Measurements from ENCODE around the gene GNAQ. TPM values are rescaled to one million over a fixed set of nuclear protein-coding genes. Genes with fewer than 3 reads are reported as not detected.
A peak's percentile ranks its signal among the peaks of the same experiment; 100 is the strongest.

Gene GNAQ
- total and polyA plus RNA-seq, 2 of the 4 experiments (the other 2 are of a cell fraction): 23.1 to 50.7 TPM

DNA sequence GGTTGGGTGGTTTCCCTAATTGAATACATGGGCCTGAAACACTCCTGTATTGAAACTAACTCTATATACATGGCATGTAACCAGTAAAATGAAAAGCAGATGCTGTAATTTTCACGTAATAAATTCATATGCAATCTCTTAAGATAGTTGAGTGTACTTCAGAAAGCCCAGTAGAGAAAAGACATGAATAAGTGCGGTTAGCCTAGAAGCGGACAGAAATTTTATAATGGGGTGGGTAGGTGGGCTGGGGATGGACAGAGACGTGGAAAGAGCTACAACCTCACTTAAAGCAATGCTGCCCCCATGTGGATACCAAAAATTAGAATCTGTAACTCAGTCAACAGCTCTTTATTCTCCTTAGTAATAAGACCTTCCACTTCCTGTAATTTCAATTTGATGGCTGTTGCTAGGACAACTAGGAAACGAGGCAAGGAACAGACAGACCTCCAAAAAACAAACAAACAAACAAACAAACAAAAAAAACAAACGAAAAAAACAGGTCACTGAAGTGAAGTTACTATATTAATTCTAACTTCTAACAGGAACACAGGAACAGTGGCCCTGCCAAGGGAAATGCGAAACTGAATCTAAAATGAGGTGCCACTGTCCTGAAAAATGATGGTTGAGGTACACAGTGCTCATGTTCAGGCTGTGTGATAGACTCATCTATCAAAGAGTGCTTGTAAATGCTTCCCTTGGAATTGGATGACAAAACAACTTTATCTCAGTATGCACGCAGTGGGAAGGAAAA lies 280.1 kb downstream of the GNAQ start:
- WGBS, 2 experiments (ENCODE audit: extremely low coverage in 2 of 2, insufficient read length in 1 of 2): no CpG with 5 or more reads among the region's 8 CpGs
- Histone ChIP-seq H4K8ac (ENCODE audit: low read depth in 2 of 2, low read length in 2 of 2) (peak overlapping the region in 1 of 2 experiments; percentile 14; a peak in 1 of 4 replicates), H3K14ac (replicated peaks; ENCODE audit: low read depth, low read length) (no peak overlapping the region), H3K4ac (ENCODE audit: low read depth, low read length) (peak overlapping the region; percentile 8; the same call in 1 of the 2 replicates), H4K91ac (ENCODE audit: insufficient read depth, low read depth, low read length) (no peak overlapping the region), H2BK15ac (ENCODE audit: low read depth, low read length) (no peak overlapping the region), H4K5ac (ENCODE audit: low read depth, low read length) (peak overlapping the region; percentile 52; the same call in 1 of the 2 replicates), H3K9me1 (ENCODE audit: insufficient read depth, low read length) (no peaks in the 10 kb centered on the region; the same call in none of the 2 replicates), H2BK20ac (ENCODE audit: low read depth, low read length) (peak overlapping the region; percentile 13; the same call in 1 of the 2 replicates), H3K27me3 (ENCODE audit: control insufficient read depth, insufficient read depth, low read length) (no peaks in the 10 kb centered on the region), H4K20me1 (ENCODE audit: insufficient read depth, low read length) (peaks cover 4% of the 10 kb centered on the region; the same call in 1 of the 2 replicates), H3K9ac (ENCODE audit: low read depth, low read length) (no peak overlapping the region; the same call in 1 of the 2 replicates), H3K23ac (ENCODE audit: low read depth, low read length) (peak overlapping the region; percentile 10; the same call in 1 of the 2 replicates), H3K27ac (ENCODE audit: insufficient read depth, low read length) (no peak overlapping the region), H3K79me1 (ENCODE audit: low read depth in 1 of 2, low read length in 2 of 2) (peaks cover 4 to 8% of the 10 kb centered on the region in 2 experiments; a peak in 3 of 4 replicates), H3K36me3 (ENCODE audit: control insufficient read depth, insufficient read depth, low read length) (peaks cover 6% of the 10 kb centered on the region; the same call in 1 of the 2 replicates), H3K4me3 (ENCODE audit: insufficient read depth, low read depth, low read length) (no peak overlapping the region), H2BK120ac (ENCODE audit: low read depth, low read length) (no peak overlapping the region), H3K56ac (ENCODE audit: extremely low read depth, insufficient read depth, low read length) (no peak overlapping the region), H3K4me1 (ENCODE audit: control insufficient read depth, insufficient read depth, low read length) (peaks cover 5% of the 10 kb centered on the region; the same call in 1 of the 2 replicates), H2AK9ac (replicated peaks; ENCODE audit: low read depth, low read length, poor library complexity) (no peak overlapping the region), H3K4me2 (ENCODE audit: low read depth, low read length) (peak overlapping the region; percentile 46; the same call in 1 of the 2 replicates), H2BK5ac (ENCODE audit: low read depth, low read length, poor library complexity, severe bottlenecking) (peak overlapping the region; percentile 30), H3K18ac (ENCODE audit: low read depth, low read length) (peak overlapping the region; percentile 82; the same call in 1 of the 2 replicates), H3K9me3 (ENCODE audit: control insufficient read depth, insufficient read depth, low read length) (no peaks in the 10 kb centered on the region), H2AFZ (replicated peaks; ENCODE audit: low read length, poor library complexity) (no peak overlapping the region), H2AK5ac (ENCODE audit: low read depth, low read length) (peak overlapping the region; percentile 11; the same call in 1 of the 2 replicates)
- intact Hi-C loops (cut with micrococcal nuclease): loop anchor here (1.0 to 10.0 kb wide), 8 partner anchors 89 to 577 kb away; partner anchors contain the start of gene VPS13A
- ChIA-PET POLR2A (ENCODE audit: unreplicated experiment) (no interaction called here), CTCF (interaction anchor here (0.6 to 2.9 kb wide), 10 partner anchors 8 to 317 kb away, joined by 3 to 23 read pairs (median 4); no protein-coding TSS in a partner anchor)
- in situ Hi-C loops (cut with MboI; ENCODE audit: low sequenced_read_pairs): no loop called here
- dilution Hi-C loops (cut with HindIII; ENCODE audit: low sequenced_read_pairs, unreplicated experiment): no loop called here
- DNase-seq (peak; percentile 81), ATAC-seq (ENCODE audit: low read depth) (peak; percentile 69)
- BruUV-seq (replicated peaks): no TSS peak
- TF ChIP-seq, protein P1, sequence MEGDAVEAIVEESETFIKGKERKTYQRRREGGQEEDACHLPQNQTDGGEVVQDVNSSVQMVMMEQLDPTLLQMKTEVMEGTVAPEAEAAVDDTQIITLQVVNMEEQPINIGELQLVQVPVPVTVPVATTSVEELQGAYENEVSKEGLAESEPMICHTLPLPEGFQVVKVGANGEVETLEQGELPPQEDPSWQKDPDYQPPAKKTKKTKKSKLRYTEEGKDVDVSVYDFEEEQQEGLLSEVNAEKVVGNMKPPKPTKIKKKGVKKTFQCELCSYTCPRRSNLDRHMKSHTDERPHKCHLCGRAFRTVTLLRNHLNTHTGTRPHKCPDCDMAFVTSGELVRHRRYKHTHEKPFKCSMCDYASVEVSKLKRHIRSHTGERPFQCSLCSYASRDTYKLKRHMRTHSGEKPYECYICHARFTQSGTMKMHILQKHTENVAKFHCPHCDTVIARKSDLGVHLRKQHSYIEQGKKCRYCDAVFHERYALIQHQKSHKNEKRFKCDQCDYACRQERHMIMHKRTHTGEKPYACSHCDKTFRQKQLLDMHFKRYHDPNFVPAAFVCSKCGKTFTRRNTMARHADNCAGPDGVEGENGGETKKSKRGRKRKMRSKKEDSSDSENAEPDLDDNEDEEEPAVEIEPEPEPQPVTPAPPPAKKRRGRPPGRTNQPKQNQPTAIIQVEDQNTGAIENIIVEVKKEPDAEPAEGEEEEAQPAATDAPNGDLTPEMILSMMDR (conservative IDR thresholded peaks at IDR 0.05; ENCODE audit: low read depth, low read length): peak; percentile 75
- TF ChIP-seq BHLHE40 (IDR thresholded peaks at IDR 0.05; ENCODE audit: low read depth, low read length) (no peak), RAD21 (IDR thresholded peaks at IDR 0.05; ENCODE audit: low read length) (peak; percentile 81), RCOR1 (IDR thresholded peaks at IDR 0.05; ENCODE audit: insufficient replicate concordance, low read length) (no peak), SMC3 (IDR thresholded peaks at IDR 0.05; ENCODE audit: low read depth, low read length) (peak; percentile 69)

Measured in IMR-90 (cell line).